Melanocyte of skin (primary cell): ENCODE results near the gene ZNF831. TPM values are rescaled to one million over a fixed set of nuclear protein-coding genes. Genes with fewer than 3 reads are reported as not detected.

Experiments
- total RNA-seq, 2 donors: library from RNA; depleted of rRNA; stranded (reverse); fragments of >200 nt; gene quantifications; 2 replicates each; pipeline ENCODE4 v1.2.3, GENCODE V29; 2012

The ZNF831 gene
- not detected for total RNA-seq

GRCh38 chr20:59163631-59164530 is at the start of gene ZNF831:
Gene ZNF831, plus strand, starts transcription at chr20:59163821. Its CDS starts 27,199 bp downstream, at chr20:59191020.

GRCh38 chr20:59300333-59301081 is 136.9 kb downstream of the ZNF831 start, which contains the start of gene EDN3:
Gene EDN3, plus strand, starts transcription at chr20:59300611. Its CDS starts 202 bp downstream, at chr20:59300813.

Other genes starting within 250 kb of the ZNF831 start
- 10 to 100 TPM; 63.3 to 68.3 TPM for gene NELFCD, start 182.6 kb upstream of the ZNF831 start, total RNA-seq
- gene CTSZ, start 156.6 kb upstream of the ZNF831 start, total RNA-seq: 100 to 1,000 TPM; 138 to 150 TPM
- not detected for gene TUBB1, start 144.4 kb upstream of the ZNF831 start, total RNA-seq
- 10 to 100 TPM; 20.0 to 21.0 TPM for gene ATP5F1E, start 131.5 kb upstream of the ZNF831 start, total RNA-seq
- gene PRELID3B, start 121.0 kb upstream of the ZNF831 start, total RNA-seq: 100 to 1,000 TPM in 1 of 2 donors, 10 to 100 TPM in 1; 54.0 to 114 TPM
- gene EDN3, start 136.8 kb downstream of the ZNF831 start, total RNA-seq: not detected